HCT116 (cell line): ENCODE results near the gene RHBDF2. TPM values are rescaled to one million over a fixed set of nuclear protein-coding genes. Genes with fewer than 3 reads are reported as not detected.

Source experiments
- ATAC-seq: fragments of 200-7000 bp; cut with Tn5 transposase; 2 replicates; pipeline ENCODE4 v1.9.1; 2020; ENCODE audit warnings: mild to moderate bottlenecking, moderate library complexity
- BruUV-seq: library from RNA; stranded (reverse); fragments of 400-500 nt; replicated peaks from 2 replicates; lab custom pipeline; 2021; lab: Mats Ljungman, UMichigan
- CTCF ChIA-PET: fragments of 300-600 bp; sonication (Branson Sonifier 250); formaldehyde crosslinking; loops from one replicate; lab custom pipeline; 2021; ENCODE audit warnings: antibody characterized with exemption; lab: Charles Lee
- POLR2A ChIA-PET: fragments of 300-600, 350-600 bp; sonication (Branson Sonifier 250); formaldehyde crosslinking; loops from one replicate; lab custom pipeline; 2021; ENCODE audit warnings: antibody characterized with exemption; lab: Charles Lee
- RAD21 ChIA-PET, 2 experiments: fragments of 300-600 bp; sonication (Branson Sonifier 250); formaldehyde crosslinking; loops; one replicate each; lab custom pipeline; 2023; ENCODE audit warnings: low total read pairs in 2 of 2; ENCODE audit not compliant: uncharacterized antibody in 2 of 2, unreplicated experiment in 2 of 2, low non-redundant PET in 1 of 2; lab: Charles Lee
- DNase-seq: peaks from one replicate; pipeline ENCODE4 v3.0.0-alpha.2; 2010; ENCODE audit warnings: low read depth, low spot score
- H2AFZ ChIP-seq: fragments of 200-600 bp; shearing (Covaris generic), sonication (generic); 2 replicates; pipeline ENCODE4 v1.6.1; 2017; ENCODE audit warnings: low read depth, mixed run types, mixed read lengths, antibody characterized with exemption, low read length; ENCODE audit not compliant: poor library complexity, severe bottlenecking
- H3K27ac ChIP-seq: 2 replicates; pipeline ENCODE4 v1.5.1; 2012; ENCODE audit warnings: low read depth, low read length
- H3K27me3 ChIP-seq: fragments of 200-600 bp; sonication (generic); 2 replicates; pipeline ENCODE4 v1.6.1; 2016; ENCODE audit warnings: mixed run types, low read length, mixed read lengths; ENCODE audit not compliant: insufficient read depth
- H3K36me3 ChIP-seq, 2 experiments: fragments of 200-500 bp in 1 of 2; fragments of 200-600 bp in 1 of 2; sonication (Bioruptor generic) in 1 of 2; sonication (generic) in 1 of 2; 2 replicates each; pipeline versions ENCODE4 v1.5.1 to v1.6.1; 2014 to 2016; ENCODE audit warnings: low read length in 2 of 2, inconsistent platforms in 1 of 2, mixed read lengths in 1 of 2, mixed run types in 1 of 2; ENCODE audit not compliant: insufficient read depth in 2 of 2, control insufficient read depth in 1 of 2
- H3K4me1 ChIP-seq, 2 experiments: fragments of 200-600 bp in 1 of 2; sonication (generic) in 1 of 2; 2 replicates each; pipeline versions ENCODE4 v1.5.1 to v1.6.1; 2012 to 2017; ENCODE audit warnings: low read length in 2 of 2, inconsistent platforms in 1 of 2, mild to moderate bottlenecking in 1 of 2, mixed read lengths in 1 of 2, mixed run types in 1 of 2, moderate library complexity in 1 of 2; ENCODE audit not compliant: insufficient read depth in 2 of 2, control insufficient read depth in 1 of 2
- H3K4me2 ChIP-seq: fragments of 200-600 bp; sonication (generic); 2 replicates; pipeline ENCODE4 v1.6.1; 2017; ENCODE audit warnings: mixed run types, low read length, mixed read lengths
- H3K4me3 ChIP-seq, 2 experiments: fragments of 200-600 bp in 1 of 2; sonication (generic) in 1 of 2; replicated peaks in 1 of 2; 2 replicates each; pipeline ENCODE4 v1.5.1; 2011 to 2016; ENCODE audit warnings: low read length in 2 of 2, control low read depth in 1 of 2, low read depth in 1 of 2, mild to moderate bottlenecking in 1 of 2, mixed read lengths in 1 of 2, mixed run types in 1 of 2
- H3K79me2 ChIP-seq: fragments of 200-600 bp; sonication (generic); 2 replicates; pipeline ENCODE4 v1.6.1; 2017; ENCODE audit warnings: mild to moderate bottlenecking, mixed run types, low read length, moderate library complexity, mixed read lengths; ENCODE audit not compliant: insufficient read depth
- H3K9ac ChIP-seq: fragments of 200-600 bp; sonication (generic); 2 replicates; pipeline ENCODE4 v1.6.1; 2016; ENCODE audit warnings: low read length, mixed read lengths
- H3K9me2 ChIP-seq: fragments of 200-600 bp; sonication (generic), shearing (Covaris generic); 2 replicates; pipeline ENCODE4 v1.6.1; 2017; ENCODE audit warnings: mixed run types, mild to moderate bottlenecking, moderate library complexity; ENCODE audit not compliant: insufficient read depth
- H3K9me3 ChIP-seq, 2 experiments: fragments of 200-500 bp in 1 of 2; fragments of 200-600 bp in 1 of 2; sonication (Bioruptor generic) in 1 of 2; sonication (generic) in 1 of 2; 2 replicates each; pipeline ENCODE4 v1.6.1; 2014 to 2017; ENCODE audit warnings: low read length in 2 of 2, mixed read lengths in 2 of 2, inconsistent platforms in 1 of 2, low read depth in 1 of 2, mild to moderate bottlenecking in 1 of 2, mixed run types in 1 of 2, moderate library complexity in 1 of 2; ENCODE audit not compliant: control insufficient read depth in 1 of 2, insufficient read depth in 1 of 2
- H4K20me1 ChIP-seq: fragments of 200-600 bp; sonication (generic), shearing (Covaris generic); 2 replicates; pipeline ENCODE4 v1.6.1; 2017; ENCODE audit warnings: mixed run types, mild to moderate bottlenecking, moderate library complexity; ENCODE audit not compliant: insufficient read depth
- CTCF ChIP-seq, 3 experiments: fragments of 200-600 bp in 1 of 3; sonication (generic) in 1 of 3; IDR thresholded peaks in 2 of 3; conservative IDR thresholded peaks in 1 of 3; 2 replicates each; pipeline ENCODE4 v1.5.1; 2012 to 2017; ENCODE audit warnings: low read depth in 2 of 3, low read length in 2 of 3, antibody characterized with exemption in 1 of 3, borderline replicate concordance in 1 of 3, control low read depth in 1 of 3, mild to moderate bottlenecking in 1 of 3, mixed read lengths in 1 of 3, mixed run types in 1 of 3, moderate library complexity in 1 of 3; ENCODE audit not compliant: insufficient read depth in 1 of 3
- EZH2 ChIP-seq: fragments of 200-600 bp; sonication (generic); IDR thresholded peaks from 2 replicates; pipeline ENCODE4 v1.6.1; 2017; ENCODE audit warnings: antibody characterized with exemption, mixed run types
- EZH2phosphoT487 ChIP-seq: fragments of 200-600 bp; IDR thresholded peaks from 2 replicates; pipeline ENCODE4 v1.6.1; 2018; ENCODE audit warnings: antibody characterized with exemption, borderline replicate concordance
- MAX ChIP-seq: IDR thresholded peaks from 2 replicates; pipeline ENCODE4 v1.6.1; 2012
- POLR2A ChIP-seq: IDR thresholded peaks from 2 replicates; pipeline ENCODE4 v1.7.0; 2011; ENCODE audit warnings: borderline replicate concordance; ENCODE audit not compliant: insufficient read depth, insufficient read length; ENCODE audit errors: extremely low read depth
- POLR2AphosphoS5 ChIP-seq: IDR thresholded peaks from 2 replicates; pipeline ENCODE4 v1.6.1; 2011; ENCODE audit warnings: mild to moderate bottlenecking, low read depth, low read length, moderate library complexity
- SP1 ChIP-seq: IDR thresholded peaks from 2 replicates; pipeline ENCODE4 v1.6.1; 2012; ENCODE audit warnings: low read depth
- TCF7L2 ChIP-seq: IDR thresholded peaks from 2 replicates; pipeline ENCODE4 v1.7.0; 2011; ENCODE audit warnings: borderline replicate concordance, inconsistent platforms; ENCODE audit not compliant: insufficient read depth, insufficient read length; ENCODE audit errors: extremely low read depth
- intact Hi-C: fragments of 100-400 bp; cut with micrococcal nuclease; formaldehyde crosslinking; loops from 2 replicates; pipeline ENCODE4 v1.10.0; 2022
- total RNA-seq: library from RNA; stranded (reverse); gene quantifications from one replicate; pipeline ENCODE4 v1.2.1, GENCODE V29; 2021; ENCODE audit not compliant: unreplicated experiment

RHBDF2 gene
- total RNA-seq, 1 experiment from 2014 or later: 61.1 TPM

DNA sequence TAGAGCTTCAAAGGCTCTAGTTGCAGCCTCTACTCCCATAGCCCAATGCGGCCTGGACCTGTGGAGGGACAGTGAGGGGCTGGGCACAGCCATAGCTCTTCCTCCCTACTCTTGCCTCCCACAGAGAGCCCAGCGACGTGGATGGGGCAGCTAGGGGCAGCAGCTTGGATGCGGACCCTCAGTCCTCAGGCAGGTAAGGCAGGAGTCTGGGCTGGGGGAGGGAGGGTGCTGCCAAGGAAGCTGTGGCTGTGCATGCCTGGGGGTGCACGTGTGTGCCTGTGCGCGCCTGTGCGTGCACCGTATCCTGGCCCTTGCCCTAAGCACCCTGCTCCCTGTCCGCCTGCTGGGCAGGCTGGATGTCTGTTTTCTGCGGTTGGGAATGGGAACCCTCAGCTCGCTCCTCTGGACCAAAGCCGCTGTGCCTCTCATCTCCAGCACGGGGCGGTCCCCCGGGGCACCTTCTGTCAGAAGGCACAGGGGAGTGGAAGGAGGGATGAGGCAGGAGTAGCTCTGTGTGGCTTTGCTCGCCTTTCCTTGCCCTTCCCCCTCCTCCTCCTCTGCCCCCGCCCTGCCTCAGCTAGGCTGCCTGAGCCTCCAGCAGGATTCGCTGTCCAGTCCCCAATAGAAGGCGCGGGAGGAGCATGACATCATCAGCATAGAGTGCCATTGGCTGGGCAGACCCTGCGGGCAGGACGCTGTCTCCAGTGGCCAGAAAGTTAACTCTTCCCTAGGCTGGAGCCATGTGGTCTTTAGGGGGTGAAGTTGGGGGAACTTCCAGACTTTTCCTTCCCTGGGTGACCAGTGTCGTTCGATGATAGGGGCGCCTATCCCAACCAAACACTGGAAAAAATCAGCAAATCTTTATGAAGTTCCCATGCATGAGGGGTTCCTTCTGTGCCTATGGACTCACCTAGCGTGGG is 39.4 kb upstream of the RHBDF2 start:
- intact Hi-C loops: no loop called here
- no peaks in the 10 kb centered on the region for H3K27me3 ChIP-seq
- RAD21 ChIA-PET: interaction anchor here in 1 of 2 experiments (1.3 kb wide), 1 partner anchor 12 kb away, joined by 4 read pairs; no protein-coding TSS in a partner anchor

More for the DNA sequence above, 39.4 kb upstream of the RHBDF2 start:
- TSS peak; percentile 93 for BruUV-seq
- CTCF ChIA-PET: interaction anchor here (1.3 to 2.7 kb wide), 8 partner anchors 12 to 173 kb away, joined by 3 to 18 read pairs (median 8); no protein-coding TSS in a partner anchor
- Histone ChIP-seq H3K9me3 (no peaks in the 10 kb centered on the region), H3K4me2 (peak overlapping the region; percentile 86), H3K4me1 (peaks cover 8 to 16% of the 10 kb centered on the region in 2 experiments), H4K20me1 (no peaks in the 10 kb centered on the region), H3K9me2 (no peaks in the 10 kb centered on the region), H3K36me3 (no peaks in the 10 kb centered on the region), H3K4me3 (peak overlapping the region; percentile 51 to 57), H3K27ac (peak overlapping the region; percentile 61), H3K9ac (peak overlapping the region; percentile 67), H2AFZ (no peak overlapping the region), H3K79me2 (no peaks in the 10 kb centered on the region)
- POLR2A ChIA-PET: interaction anchor here (0.6 to 1.7 kb wide), 8 partner anchors 11 to 600 kb away, joined by 3 to 8 read pairs (median 3); partner anchors contain the start of genes CDK3 and FBF1
- ATAC-seq (peak; percentile 99), DNase-seq (peak; percentile 93)
- TF ChIP-seq TCF7L2: no peak
- peak; percentile 86 for TF ChIP-seq MAX
- TF ChIP-seq SP1: peak; percentile 95
- peak; percentile 88 for TF ChIP-seq POLR2AphosphoS5
- peak in 2 of 3 experiments; percentile 29 to 32; a peak in 3 of 6 replicates for TF ChIP-seq CTCF (IDR thresholded peaks at IDR 0.05 in 2 of 3, conservative IDR thresholded peaks at IDR 0.05 in 1 of 3; ENCODE audit: borderline replicate concordance in 1 of 3, insufficient read depth in 1 of 3, low read depth in 2 of 3, low read length in 2 of 3)
- TF ChIP-seq POLR2A: peak; percentile 34
- no peak for TF ChIP-seq EZH2
- no peak for TF ChIP-seq EZH2phosphoT487
